ENCODE measurements around the gene SPOCK1.
A peak's percentile ranks its signal among the peaks of the same experiment; 100 is the strongest.

The SPOCK1 gene

GRCh38 chr5:137114529-137114928 lies 384.6 kb downstream of the SPOCK1 start:
- no peak for TF ChIP-seq CTCF (IDR thresholded peaks at IDR 0.05; ENCODE audit: low read depth, low read length)
- no peak overlapping the region for H3K4me3 ChIP-seq (replicated peaks in 1 of 2; ENCODE audit: low read depth in 2 of 2, low read length in 2 of 2)
- peak; percentile 54 to 55 for DNase-seq (ENCODE audit: low read depth in 2 of 2)

DNA sequence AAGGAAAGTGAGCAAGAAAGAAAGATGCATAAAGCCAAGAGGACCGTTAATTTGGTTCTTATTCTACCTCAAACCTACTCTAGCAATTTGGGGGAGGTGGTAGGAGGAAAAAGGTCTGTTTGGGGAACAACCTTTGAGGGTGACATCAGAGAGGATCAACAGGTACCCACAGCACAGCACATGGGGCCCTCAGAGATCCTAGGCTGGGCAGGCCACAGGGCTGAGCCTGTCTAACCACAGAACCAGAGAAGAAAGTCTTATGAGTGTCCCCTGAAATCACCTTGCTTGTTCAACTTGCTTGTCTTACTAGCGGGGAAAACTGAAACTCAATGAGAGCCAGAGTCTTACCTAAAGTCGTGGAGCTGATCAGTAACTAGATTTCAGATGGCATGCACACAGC lies 385.2 kb downstream of the SPOCK1 start:
- TF ChIP-seq CTCF (IDR thresholded peaks at IDR 0.05; ENCODE audit: low read depth, low read length) = no peak
- no peak for DNase-seq (ENCODE audit: low read depth in 2 of 2)
- no peak overlapping the region for H3K4me3 ChIP-seq (replicated peaks in 1 of 2; ENCODE audit: low read depth in 2 of 2, low read length in 2 of 2)

DNA sequence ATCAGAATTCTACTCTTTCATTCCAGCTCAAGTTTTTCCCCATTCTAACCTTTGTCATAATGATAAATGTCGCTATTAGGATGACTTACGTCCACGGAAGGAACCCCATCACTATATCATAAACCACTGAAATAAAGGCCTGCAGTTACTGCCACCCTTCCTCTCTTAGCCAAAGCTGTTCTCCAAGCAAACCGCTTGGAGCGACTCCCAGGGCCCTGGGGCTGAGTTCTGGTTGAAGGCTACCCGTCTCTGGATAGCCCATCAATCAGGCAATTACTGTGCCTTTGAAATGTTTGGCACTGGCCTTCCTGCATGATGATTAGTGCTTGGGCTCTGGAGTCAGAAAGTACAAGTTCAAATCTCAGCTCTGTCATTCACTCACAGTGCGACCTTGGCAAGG lies 386.0 kb downstream of the SPOCK1 start:
- TF ChIP-seq CTCF (IDR thresholded peaks at IDR 0.05; ENCODE audit: low read depth, low read length) = no peak
- H3K4me3 ChIP-seq (replicated peaks in 1 of 2; ENCODE audit: low read depth in 2 of 2, low read length in 2 of 2) = no peak overlapping the region
- DNase-seq (ENCODE audit: low read depth in 2 of 2) = no peak

DNA sequence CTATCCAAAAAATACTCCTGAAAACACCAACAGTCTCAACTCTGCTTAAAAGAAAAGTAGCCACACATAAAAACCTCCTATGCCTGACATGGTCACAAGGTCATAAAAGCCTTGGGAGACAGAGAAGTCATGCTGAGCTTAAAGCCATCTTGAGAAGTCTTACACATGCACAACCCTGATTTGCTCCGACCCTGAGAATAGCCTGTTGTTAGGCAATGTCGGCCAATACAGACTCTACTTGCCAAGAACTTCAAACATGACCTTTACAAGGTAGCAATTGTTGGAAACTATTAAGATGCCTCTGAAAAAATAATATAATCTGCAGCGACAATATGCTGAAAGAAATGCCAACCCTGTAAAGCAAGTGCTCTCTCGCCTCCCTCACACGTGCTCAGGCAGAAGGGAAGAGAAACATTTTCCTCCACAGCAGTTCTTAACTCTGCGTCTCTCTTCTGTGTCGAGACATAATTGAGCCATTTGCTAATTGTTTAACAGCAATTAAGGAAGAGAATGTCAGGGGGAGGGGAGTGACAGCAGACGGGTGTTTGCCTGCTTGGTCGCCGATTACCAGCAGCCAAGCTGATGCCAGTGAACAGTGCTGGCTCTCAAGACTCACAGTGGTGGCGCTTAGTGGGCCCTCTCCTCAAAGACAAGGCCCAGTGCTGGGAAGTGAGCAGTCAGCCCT lies 393.6 kb downstream of the SPOCK1 start:
- H3K4me3 ChIP-seq (replicated peaks in 1 of 2; ENCODE audit: low read depth in 2 of 2, low read length in 2 of 2) = no peak overlapping the region
- DNase-seq (ENCODE audit: low read depth in 2 of 2) = no peak
- no peak for TF ChIP-seq CTCF (IDR thresholded peaks at IDR 0.05; ENCODE audit: low read depth, low read length)

DNA sequence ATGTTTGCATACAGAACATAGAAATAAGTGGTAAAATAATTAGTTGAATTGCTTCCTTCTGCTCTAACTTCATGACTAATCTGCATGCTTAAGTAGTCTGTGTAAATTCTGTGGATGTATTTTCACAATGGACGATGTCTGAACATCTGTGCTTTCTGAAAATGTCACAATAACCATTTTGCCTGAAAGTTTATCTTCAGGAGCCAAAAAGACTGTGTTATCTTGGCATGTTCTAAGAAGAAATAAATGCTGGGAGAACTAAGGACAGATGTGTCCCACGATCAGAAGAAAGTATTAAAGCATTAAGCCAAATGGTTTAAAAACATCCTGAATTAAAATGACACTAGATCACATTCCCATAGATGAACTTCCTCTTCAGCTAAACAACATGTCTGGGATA lies 397.6 kb downstream of the SPOCK1 start:
- TF ChIP-seq CTCF (IDR thresholded peaks at IDR 0.05; ENCODE audit: low read depth, low read length) = no peak
- DNase-seq (ENCODE audit: low read depth in 2 of 2) = peak; percentile 16 to 29

GRCh38 chr5:137099651-137100050 lies 399.5 kb downstream of the SPOCK1 start:
- DNase-seq (ENCODE audit: low read depth in 2 of 2) = no peak
- no peak overlapping the region for H3K4me3 ChIP-seq (replicated peaks in 1 of 2; ENCODE audit: low read depth in 2 of 2, low read length in 2 of 2)
- no peak for TF ChIP-seq CTCF (IDR thresholded peaks at IDR 0.05; ENCODE audit: low read depth, low read length)

More for the DNA sequence above, 397.6 kb downstream of the SPOCK1 start:
- no peak overlapping the region for H3K4me3 ChIP-seq (replicated peaks in 1 of 2; ENCODE audit: low read depth in 2 of 2, low read length in 2 of 2)

GRCh38 chr5:137098663-137099062 lies 400.5 kb downstream of the SPOCK1 start:
- DNase-seq (ENCODE audit: low read depth in 2 of 2) = no peak
- TF ChIP-seq CTCF (IDR thresholded peaks at IDR 0.05; ENCODE audit: low read depth, low read length) = no peak

More at GRCh38 chr5:137098663-137099062, 400.5 kb downstream of the SPOCK1 start:
- no peak overlapping the region for H3K4me3 ChIP-seq (replicated peaks in 1 of 2; ENCODE audit: low read depth in 2 of 2, low read length in 2 of 2)

Data from cardiac fibroblast (primary cell).